SK-N-SH treated with all-trans-retinoic acid at 6 μM for 48 hours (cell line): Measurements from ENCODE around the gene CORO1C.
A peak's percentile ranks its signal among the peaks of the same experiment; 100 is the strongest.
"Not testable (repeated sequence)": the region's sequence is repeated elsewhere in the genome, so short reads cannot be mapped to it uniquely, and the experiment has no call there.

Experiments used
- ATAC-seq: fragments of 200-7000 bp; cut with Tn5 transposase; 3 replicates; pipeline ENCODE4 v1.9.1; 2020; ENCODE audit warnings: mild to moderate bottlenecking, moderate library complexity
- ARNTL ChIP-seq: fragments of 450-650 bp; formaldehyde crosslinking; IDR thresholded peaks from 2 replicates; pipeline ENCODE4 v1.5.0; 2020; ENCODE audit warnings: low read depth, mild to moderate bottlenecking, moderate library complexity, borderline replicate concordance
- BACH2 ChIP-seq: fragments of 250-450 bp; sonication (Bioruptor Pico); IDR thresholded peaks from 2 replicates; pipeline ENCODE4 v1.9.0; 2021; ENCODE audit warnings: mild to moderate bottlenecking, borderline replicate concordance
- CSDC2 ChIP-seq: fragments of 250-450 bp; sonication (Bioruptor Pico); IDR thresholded peaks from 2 replicates; pipeline ENCODE4 v1.5.0; 2020; ENCODE audit warnings: mild to moderate bottlenecking, moderate library complexity
- ESRRG ChIP-seq: fragments of 250-450 bp; sonication (Bioruptor Pico); IDR thresholded peaks from 2 replicates; pipeline ENCODE4 v1.6.1; 2021; ENCODE audit warnings: mild to moderate bottlenecking
- ISL1 ChIP-seq: fragments of 250-450 bp; sonication (Bioruptor Pico); IDR thresholded peaks from 2 replicates; pipeline ENCODE4 v2.1.2; 2022; ENCODE audit warnings: mild to moderate bottlenecking, moderate library complexity
- OSR1 ChIP-seq: fragments of 250-450 bp; sonication (Bioruptor Pico); IDR thresholded peaks from 2 replicates; pipeline ENCODE4 v1.8.0; 2022; ENCODE audit warnings: moderate library complexity, mild to moderate bottlenecking, inconsistent platforms
- PATZ1 ChIP-seq: fragments of 250-450 bp; sonication (Bioruptor Pico); IDR thresholded peaks from 2 replicates; pipeline ENCODE4 v1.8.0; 2020; ENCODE audit warnings: mild to moderate bottlenecking, moderate library complexity, borderline replicate concordance
- POU6F1 ChIP-seq: fragments of 250-450 bp; sonication (Bioruptor Pico); IDR thresholded peaks from 2 replicates; pipeline ENCODE4 v1.8.0; 2021; ENCODE audit warnings: low read depth, mild to moderate bottlenecking, moderate library complexity, borderline replicate concordance
- SNAI2 ChIP-seq: fragments of 250-450 bp; sonication (Bioruptor Pico); IDR thresholded peaks from 2 replicates; pipeline ENCODE4 v1.5.0; 2020; ENCODE audit warnings: mild to moderate bottlenecking, moderate library complexity
- TCF4 ChIP-seq: fragments of 250-450 bp; sonication (Bioruptor Pico); IDR thresholded peaks from 2 replicates; pipeline ENCODE4 v1.8.0; 2021; ENCODE audit warnings: mild to moderate bottlenecking, moderate library complexity, borderline replicate concordance
- TSHZ2 ChIP-seq: fragments of 250-450 bp; sonication (Bioruptor Pico); IDR thresholded peaks from 2 replicates; pipeline ENCODE4 v1.5.0; 2020; ENCODE audit warnings: mild to moderate bottlenecking, moderate library complexity
- ZC3H10 ChIP-seq: fragments of 250-450 bp; sonication (Bioruptor Pico); IDR thresholded peaks from 2 replicates; pipeline ENCODE4 v1.5.1; 2021; ENCODE audit warnings: mild to moderate bottlenecking, moderate library complexity
- ZFP30 ChIP-seq: fragments of 450-650 bp; formaldehyde crosslinking; IDR thresholded peaks from 2 replicates; pipeline ENCODE4 v1.5.0; 2022; ENCODE audit warnings: mild to moderate bottlenecking, moderate library complexity
- ZNF70 ChIP-seq: fragments of 450-650 bp; formaldehyde crosslinking; IDR thresholded peaks from 2 replicates; pipeline ENCODE4 v1.5.0; 2020; ENCODE audit warnings: mild to moderate bottlenecking, moderate library complexity
- ZNF8 ChIP-seq: fragments of 450-650 bp; formaldehyde crosslinking; IDR thresholded peaks from 2 replicates; pipeline ENCODE4 v1.5.0; 2020; ENCODE audit warnings: mild to moderate bottlenecking, moderate library complexity
- TF ChIP-seq, protein P1 (sequence below): fragments of 250-450 bp; sonication (Bioruptor Pico); IDR thresholded peaks from 2 replicates; pipeline ENCODE4 v1.5.1; 2020; ENCODE audit warnings: low read depth, mild to moderate bottlenecking, moderate library complexity

CORO1C gene

DNA sequence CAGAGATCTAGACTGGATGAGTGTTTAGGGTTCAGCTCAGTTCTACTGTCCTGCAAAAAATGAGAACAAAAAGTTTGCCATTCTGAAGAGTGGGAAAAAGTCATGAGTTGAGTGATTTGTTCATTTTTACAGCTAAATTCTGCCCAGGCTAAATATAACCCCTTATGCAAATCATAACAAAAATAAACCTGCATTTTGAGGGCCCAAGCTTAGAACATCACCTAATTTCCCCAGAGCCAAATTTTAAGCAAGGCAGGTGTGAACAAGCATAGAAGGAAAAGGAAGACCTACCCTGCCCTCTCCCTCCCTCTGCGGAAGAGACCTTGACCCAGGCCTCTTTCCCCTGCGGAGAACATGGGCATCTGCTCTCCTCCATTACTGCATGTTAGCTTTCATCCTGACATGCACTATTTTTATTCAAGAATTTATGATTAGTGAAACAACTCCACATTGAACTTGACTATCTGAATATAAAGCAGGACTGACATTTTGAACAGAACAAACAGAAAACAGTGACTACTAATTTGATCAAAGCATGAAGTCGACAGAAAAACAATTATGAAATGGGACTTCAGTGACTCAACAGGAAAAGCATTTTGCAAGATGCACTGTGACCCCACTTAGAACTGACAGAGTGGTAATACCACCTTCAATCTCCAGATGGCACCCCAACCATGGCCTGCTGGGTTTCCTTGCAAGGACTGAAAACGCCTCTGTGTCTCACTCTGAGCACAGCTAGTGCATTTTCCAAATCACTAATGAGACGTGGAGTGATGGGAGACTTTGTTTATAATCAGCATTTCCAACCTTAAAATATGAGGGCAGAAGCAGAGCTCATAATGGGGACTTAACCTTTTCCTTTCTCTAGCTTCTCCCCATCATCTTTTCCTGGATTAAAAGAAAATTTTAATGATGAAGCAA, 66.7 kb downstream of the CORO1C start (continued):
- TF ChIP-seq PATZ1 (CRISPR knock-in tag) (0 out of 2 replicates have a peak, but pooled peaks have one; percentile 21), POU6F1 (CRISPR knock-in tag) (no peak), BACH2 (no peak), ZC3H10 (peak; percentile 64; the same call in 1 of the 2 replicates), ZNF8 (no peak), ZNF70 (no peak)
- TF ChIP-seq, all 23 proteins: peak for 5

GRCh38 chr12:108663324-108664015, 67.8 kb downstream of the CORO1C start:
- no peak for TF ChIP-seq ISL1
- no peak for TF ChIP-seq ZFP30
- no peak for TF ChIP-seq ZNF70
- no peak for TF ChIP-seq TCF4 (CRISPR knock-in tag)
- TF ChIP-seq TSHZ2, result no peak
- TF ChIP-seq ESRRG (CRISPR knock-in tag), result no peak
- TF ChIP-seq SNAI2, result no peak
- TF ChIP-seq ARNTL (CRISPR knock-in tag), result no peak
- no peak for TF ChIP-seq CSDC2 (CRISPR knock-in tag)
- TF ChIP-seq OSR1, result no peak
- TF ChIP-seq ZNF8, result no peak
- TF ChIP-seq, all 23 proteins: peak for 0

GRCh38 chr12:108658115-108658514, 73.2 kb downstream of the CORO1C start:
- ATAC-seq, result not testable (repeated sequence)

More at GRCh38 chr12:108663324-108664015, 67.8 kb downstream of the CORO1C start:
- no peak for ATAC-seq

DNA sequence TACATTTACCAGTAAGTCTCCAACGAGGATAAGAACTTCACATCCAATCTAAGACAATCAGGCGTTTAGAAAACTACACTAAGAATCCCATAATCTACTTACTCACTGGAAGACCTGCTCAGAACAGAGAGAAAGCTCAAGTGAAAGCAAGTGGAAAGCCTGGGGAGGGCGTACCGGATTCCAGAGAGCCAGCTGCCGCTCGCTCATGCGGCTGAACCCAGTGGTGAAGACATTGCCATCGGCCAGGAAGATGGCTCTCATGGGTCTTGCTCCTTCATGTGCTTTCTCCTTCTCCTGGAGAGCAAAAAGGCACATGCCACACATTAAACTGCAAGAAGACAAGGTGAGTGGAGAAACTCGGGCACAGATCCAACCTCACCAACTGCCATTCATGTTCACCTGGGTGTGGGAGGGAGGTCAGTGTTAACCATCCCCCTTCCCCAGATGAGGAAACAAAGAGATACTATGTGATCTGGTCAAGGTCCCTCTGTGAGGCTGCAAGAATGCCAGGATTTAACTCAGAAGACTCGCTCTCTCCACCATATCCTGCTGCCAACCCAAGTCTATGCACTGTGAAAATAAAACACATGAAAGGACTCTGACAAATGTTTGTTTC, 74.1 kb downstream of the CORO1C start:
- TF ChIP-seq, protein P1, sequence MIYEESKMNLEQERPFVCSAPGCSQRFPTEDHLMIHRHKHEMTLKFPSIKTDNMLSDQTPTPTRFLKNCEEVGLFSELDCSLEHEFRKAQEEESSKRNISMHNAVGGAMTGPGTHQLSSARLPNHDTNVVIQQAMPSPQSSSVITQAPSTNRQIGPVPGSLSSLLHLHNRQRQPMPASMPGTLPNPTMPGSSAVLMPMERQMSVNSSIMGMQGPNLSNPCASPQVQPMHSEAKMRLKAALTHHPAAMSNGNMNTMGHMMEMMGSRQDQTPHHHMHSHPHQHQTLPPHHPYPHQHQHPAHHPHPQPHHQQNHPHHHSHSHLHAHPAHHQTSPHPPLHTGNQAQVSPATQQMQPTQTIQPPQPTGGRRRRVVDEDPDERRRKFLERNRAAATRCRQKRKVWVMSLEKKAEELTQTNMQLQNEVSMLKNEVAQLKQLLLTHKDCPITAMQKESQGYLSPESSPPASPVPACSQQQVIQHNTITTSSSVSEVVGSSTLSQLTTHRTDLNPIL, result no peak
- TF ChIP-seq ZC3H10, result no peak
- no peak for TF ChIP-seq TCF4 (CRISPR knock-in tag)
- no peak for ATAC-seq

DNA sequence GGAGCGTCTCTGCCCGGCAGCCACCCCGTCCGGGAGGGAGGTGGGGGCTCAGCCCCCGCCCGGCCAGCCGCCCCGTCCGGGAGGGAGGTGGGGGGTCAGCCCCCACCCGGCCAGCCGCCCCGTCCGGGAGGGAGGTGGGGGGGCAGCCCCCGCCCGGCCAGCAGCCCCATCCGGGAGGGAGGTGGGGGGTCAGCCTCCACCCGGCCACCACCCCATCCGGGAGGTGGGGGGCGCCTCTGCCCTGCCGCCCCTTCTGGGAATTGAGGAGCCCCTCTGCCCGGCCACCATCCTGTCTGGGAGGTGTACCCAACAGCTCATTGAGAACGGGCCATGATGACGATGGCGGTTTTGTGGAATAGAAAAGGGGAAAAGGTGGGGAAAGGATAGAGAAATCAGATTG, 75.1 kb downstream of the CORO1C start:
- not testable (repeated sequence) for ATAC-seq

DNA sequence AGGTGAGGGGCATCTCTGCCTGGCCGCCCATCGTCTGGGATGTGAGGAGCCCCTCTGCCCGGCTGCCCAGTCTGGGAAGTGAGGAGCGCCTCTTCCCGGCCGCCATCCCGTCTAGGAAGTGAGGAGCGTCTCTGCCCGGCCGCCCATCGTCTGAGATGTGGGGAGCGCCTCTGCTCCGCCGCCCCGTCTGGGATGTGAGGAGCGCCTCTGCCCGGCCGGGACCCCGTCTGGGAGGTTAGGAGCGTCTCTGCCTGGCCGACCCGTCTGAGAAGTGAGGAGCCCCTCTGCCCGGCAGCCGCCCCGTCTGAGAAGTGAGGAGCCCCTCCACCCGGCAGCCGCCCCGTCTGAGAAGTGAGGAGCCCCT, 75.5 kb downstream of the CORO1C start:
- ATAC-seq, result not testable (repeated sequence)

- not testable (repeated sequence) for ATAC-seq
Observed at GRCh38 chr12:108654622-108655021, 76.7 kb downstream of the CORO1C start.
